LNCaP clone FGC (cell line): ENCODE data around the gene TK1.

ENCODE experiments used
- DNase-seq: peaks from one replicate; pipeline ENCODE4 v3.0.0-alpha.2; 2011; ENCODE audit warnings: low read depth
- H3K4me3 ChIP-seq: 2 replicates; pipeline ENCODE4 v1.5.1; 2011; ENCODE audit warnings: mild to moderate bottlenecking, low read depth, low read length, control low read depth
- CTCF ChIP-seq: IDR thresholded peaks from 2 replicates; pipeline ENCODE4 v1.5.1; 2012; ENCODE audit warnings: mild to moderate bottlenecking; ENCODE audit not compliant: control insufficient read depth, insufficient read depth; ENCODE audit errors: extremely low read depth

TK1 gene

GRCh38 chr17:78135858-78136500, 50.9 kb downstream of the TK1 start:
- TF ChIP-seq CTCF = no peak
- DNase-seq = no peak
- H3K4me3 ChIP-seq = no peak overlapping the region

GRCh38 chr17:78134899-78135385, 51.9 kb downstream of the TK1 start:
- no peak for TF ChIP-seq CTCF
- DNase-seq = no peak
- H3K4me3 ChIP-seq = no peak overlapping the region

- TF ChIP-seq CTCF = peak; percentile 53
- H3K4me3 ChIP-seq = no peak overlapping the region
- DNase-seq = no peak
Observed at GRCh38 chr17:78133971-78134898, 52.6 kb downstream of the TK1 start.

DNA sequence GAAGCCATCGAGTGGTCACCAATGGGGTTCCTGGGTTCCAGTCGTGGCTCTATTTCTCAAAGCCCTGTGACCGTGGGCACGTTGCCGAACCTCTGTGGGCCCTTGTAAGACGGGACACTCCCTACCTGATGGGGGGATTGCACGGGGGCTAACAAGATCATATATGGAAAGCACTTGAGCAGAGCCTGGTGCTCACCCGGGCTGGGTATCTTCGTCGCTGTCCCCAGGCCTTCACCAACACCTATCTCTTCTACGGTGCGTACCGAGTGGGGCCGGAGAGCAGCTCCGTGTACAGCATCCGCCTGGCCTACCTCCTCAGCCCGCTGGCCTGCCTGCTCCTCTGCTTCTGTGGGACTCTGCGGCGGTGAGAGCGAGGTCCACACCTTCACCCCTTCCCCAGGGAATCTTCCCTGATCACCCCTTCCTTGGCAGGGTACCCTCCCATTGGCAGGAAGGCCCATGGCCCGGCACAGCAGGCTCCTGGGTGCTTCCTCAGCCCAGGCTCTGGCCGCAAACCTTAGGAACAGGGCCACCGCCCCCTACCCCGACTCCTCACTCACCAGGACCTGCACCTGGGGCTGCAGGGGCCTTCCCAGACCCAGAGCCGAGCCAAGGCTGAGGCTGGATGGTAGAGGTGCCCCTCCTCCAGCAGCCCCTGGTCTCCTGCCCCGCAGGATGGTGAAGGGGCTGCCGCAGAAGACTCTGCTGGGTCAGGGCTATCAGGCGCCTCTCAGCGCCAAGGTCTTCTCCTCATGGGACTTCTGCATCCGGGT, 53.5 kb downstream of the TK1 start:
- H3K4me3 ChIP-seq = no peak overlapping the region
- no peak for DNase-seq
- no peak for TF ChIP-seq CTCF

DNA sequence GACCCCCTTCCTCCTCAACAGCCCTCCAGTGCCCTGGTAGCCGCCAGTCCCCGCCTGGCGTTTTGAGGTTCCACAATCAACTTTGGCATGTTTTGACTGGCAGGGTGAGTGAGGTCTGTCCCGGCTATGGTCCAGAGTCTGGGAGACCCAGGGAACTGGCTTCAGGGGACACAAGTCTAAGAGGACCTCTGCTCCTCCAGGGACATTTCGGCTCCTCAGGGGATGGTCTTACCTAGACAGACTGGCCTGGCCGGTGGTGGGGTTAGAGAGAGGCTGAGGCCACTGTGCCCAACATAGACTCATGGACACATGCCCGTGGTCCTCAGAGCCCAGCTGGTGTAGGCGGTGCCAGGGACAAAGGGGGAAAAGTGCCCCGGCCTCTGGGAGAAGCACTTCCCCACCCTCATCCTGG, 54.1 kb downstream of the TK1 start:
- no peak for TF ChIP-seq CTCF
- DNase-seq = no peak
- H3K4me3 ChIP-seq = no peak overlapping the region

GRCh38 chr17:78132084-78132676, 54.7 kb downstream of the TK1 start:
- no peak for DNase-seq
- no peak for TF ChIP-seq CTCF

More at GRCh38 chr17:78132084-78132676, 54.7 kb downstream of the TK1 start:
- H3K4me3 ChIP-seq = no peak overlapping the region
